ENCODE results near the gene RNPEPL1. TPM values are rescaled to one million over a fixed set of nuclear protein-coding genes. Genes with fewer than 3 reads are reported as not detected.
A peak's percentile ranks its signal among the peaks of the same experiment; 100 is the strongest.

Gene RNPEPL1
- total and polyA plus RNA-seq, 10 of the 15 experiments (the other 5 are each of a cell fraction or from before 2014, with no cell fraction given): 0.24 to 49.5 (median 6.8) TPM

- TF ChIP-seq KLF5 (IDR thresholded peaks at IDR 0.05; ENCODE audit: partially characterized antibody): no peak
- peak; percentile 53 for TF ChIP-seq POLR2A (IDR thresholded peaks at IDR 0.05; ENCODE audit: low read depth, low read length)
- TF ChIP-seq CEBPZ (IDR thresholded peaks at IDR 0.05; ENCODE audit: low read depth, low read length): no peak
- no peak for TF ChIP-seq ZNF384 (IDR thresholded peaks at IDR 0.05; ENCODE audit: borderline replicate concordance, low read depth, low read length)
- no peak for TF ChIP-seq ZNF622 (IDR thresholded peaks at IDR 0.05)
- TF ChIP-seq NR2C1 (IDR thresholded peaks at IDR 0.05): no peak
- TF ChIP-seq DPF2 (IDR thresholded peaks at IDR 0.05): peak; percentile 59; the same call in 1 of the 2 replicates
- TF ChIP-seq SPI1 (IDR thresholded peaks at IDR 0.05; ENCODE audit: borderline replicate concordance, insufficient read depth, low read depth, low read length): no peak
- TF ChIP-seq BMI1 (IDR thresholded peaks at IDR 0.05; ENCODE audit: borderline replicate concordance): peak; percentile 48; the same call in 1 of the 2 replicates
- TF ChIP-seq SMAD5 (IDR thresholded peaks at IDR 0.05; ENCODE audit: low read depth): no peak
- no peak for TF ChIP-seq MEF2A (IDR thresholded peaks at IDR 0.05; ENCODE audit: insufficient read depth, low read depth, low read length)
- no peak for TF ChIP-seq SP1 (IDR thresholded peaks at IDR 0.05; ENCODE audit: low read depth, low read length)
- no peak for TF ChIP-seq STAT3 (IDR thresholded peaks at IDR 0.05; ENCODE audit: low read depth, low read length)
- peak; percentile 79 for TF ChIP-seq NKRF (conservative IDR thresholded peaks at IDR 0.05)
- no peak for TF ChIP-seq ESRRA (IDR thresholded peaks at IDR 0.05; ENCODE audit: low read length)
- TF ChIP-seq PRDM15 (CRISPR knock-in tag; IDR thresholded peaks at IDR 0.05): no peak
- TF ChIP-seq WRNIP1 (IDR thresholded peaks at IDR 0.05; ENCODE audit: borderline replicate concordance, low read depth, low read length): no peak
- TF ChIP-seq SRF (IDR thresholded peaks at IDR 0.05; ENCODE audit: low read depth in 2 of 2, low read length in 2 of 2): no peak
- TF ChIP-seq RAD51 (IDR thresholded peaks at IDR 0.05): no peak
- TF ChIP-seq NFIC (IDR thresholded peaks at IDR 0.05; ENCODE audit: low read depth, low read length): no peak
- TF ChIP-seq NR2C2 (IDR thresholded peaks at IDR 0.05; ENCODE audit: borderline replicate concordance, control insufficient read depth, insufficient read length, low read depth): no peak
- peak; percentile 89 for TF ChIP-seq SIN3A (IDR thresholded peaks at IDR 0.05; ENCODE audit: low read depth, low read length)
These were observed 10.5 kb upstream of the RNPEPL1 start, which contains the start of gene ANKMY1 (continued) for GRCh38 chr2:240557808-240558207.

All from GM12878 (cell line).